Measurements from ENCODE around the gene DPEP2. TPM values are rescaled to one million over a fixed set of nuclear protein-coding genes. Genes with fewer than 3 reads are reported as not detected.

The DPEP2 gene
- total RNA-seq, 4 donors from 2014 or later: 0.26 to 0.38 TPM; not detected in 2

GRCh38 chr16:68028996-68029395, 29.7 kb upstream of the DPEP2 start:
- in situ Hi-C loops (cut with MboI; ENCODE audit: low sequenced_read_pairs in 4 of 4): loop anchor here in 2 of 4 donors (25.0 kb wide), 2 partner anchors 217 to 342 kb away; partner anchors contain the start of genes RANBP10 (in 1 of the 2) and TSNAXIP1 (in 1 of the 2)
- intact Hi-C loops (cut with DNase I; ENCODE audit: low total_unique reads): no loop called here

GRCh38 chr16:68022728-68023537, 23.6 kb upstream of the DPEP2 start, which contains the start of the genes DDX28 and DUS2:
TSS of gene DDX28 (minus strand) at chr16:68023232. CDS start at chr16:68023202, 30 bp downstream.
TSS of gene DUS2 (plus strand) at chr16:68023284. CDS start at chr16:68038024, 14,740 bp downstream.
- TF ChIP-seq POLR2A (IDR thresholded peaks at IDR 0.05): peak; percentile 49 to 68
- TF ChIP-seq CTCF (IDR thresholded peaks at IDR 0.05 in 4 of 5, conservative IDR thresholded peaks at IDR 0.05 in 1 of 5): peak in 1 of 5 experiments; percentile 46
- in situ Hi-C loops (cut with MboI; ENCODE audit: low sequenced_read_pairs in 4 of 4): no loop called here
- intact Hi-C loops (cut with DNase I; ENCODE audit: low total_unique reads): no loop called here

More at GRCh38 chr16:68028996-68029395, 29.7 kb upstream of the DPEP2 start:
- H3K36me3 ChIP-seq: peaks cover 0 to 6% of the 10 kb centered on the region in 2 donors
- H3K9me3 ChIP-seq: no peaks in the 10 kb centered on the region
- no peak for ATAC-seq
- H3K4me1 ChIP-seq: peaks cover 4 to 10% of the 10 kb centered on the region in 2 donors
- TF ChIP-seq CTCF (IDR thresholded peaks at IDR 0.05 in 4 of 5, conservative IDR thresholded peaks at IDR 0.05 in 1 of 5) (no peak), POLR2A (IDR thresholded peaks at IDR 0.05) (no peak)
- no peak overlapping the region for H3K4me3 ChIP-seq
- no peak overlapping the region for H3K27ac ChIP-seq
- DNase-seq: no peak
- no peaks in the 10 kb centered on the region for H3K27me3 ChIP-seq

GRCh38 chr16:68022278-68022727, 23.0 kb upstream of the DPEP2 start:
- Histone ChIP-seq H3K9me3 (no peaks in the 10 kb centered on the region), H3K36me3 (peaks cover 0 to 11% of the 10 kb centered on the region in 2 donors), H3K27me3 (no peaks in the 10 kb centered on the region), H3K27ac (peak overlapping the region; percentile 88 to 98 (median 90)), H3K4me3 (peak overlapping the region; percentile 79 to 99 (median 84)), H3K4me1 (peaks cover 29% of the 10 kb centered on the region in 2 donors)
- in situ Hi-C loops (cut with MboI; ENCODE audit: low sequenced_read_pairs in 4 of 4): no loop called here
- DNase-seq: peak in 1 of 2 donors; percentile 24
- peak; percentile 11 to 17 for ATAC-seq
- TF ChIP-seq POLR2A (IDR thresholded peaks at IDR 0.05) (no peak), CTCF (IDR thresholded peaks at IDR 0.05 in 4 of 5, conservative IDR thresholded peaks at IDR 0.05 in 1 of 5) (no peak)
- intact Hi-C loops (cut with DNase I; ENCODE audit: low total_unique reads): no loop called here

More at GRCh38 chr16:68022728-68023537, 23.6 kb upstream of the DPEP2 start, which contains the start of the genes DDX28 and DUS2:
- H3K27me3 ChIP-seq: no peaks in the 10 kb centered on the region
- no peaks in the 10 kb centered on the region for H3K9me3 ChIP-seq
- peak; percentile 89 to 92 for ATAC-seq
- peak; percentile 79 to 88 for DNase-seq
- peaks cover 0 to 11% of the 10 kb centered on the region in 2 donors for H3K36me3 ChIP-seq
- peak within 1 kb of the TSS; percentile 88 to 98 (median 90) for H3K27ac ChIP-seq
- peak within 1 kb of the TSS; percentile 79 to 99 (median 84) for H3K4me3 ChIP-seq
- peaks cover 29% of the 10 kb centered on the region in 2 donors for H3K4me1 ChIP-seq

GRCh38 chr16:68021490-68021889, 22.2 kb upstream of the DPEP2 start:
- Histone ChIP-seq H3K27ac (peak overlapping the region in 3 of 4 donors; percentile 88 to 90 (median 89)), H3K4me1 (peaks cover 29% of the 10 kb centered on the region in 2 donors), H3K9me3 (no peaks in the 10 kb centered on the region), H3K36me3 (peaks cover 0 to 11% of the 10 kb centered on the region in 2 donors), H3K4me3 (peak overlapping the region; percentile 79 to 99 (median 84)), H3K27me3 (no peaks in the 10 kb centered on the region)
- ATAC-seq (no peak), DNase-seq (no peak)
- TF ChIP-seq POLR2A (IDR thresholded peaks at IDR 0.05) (no peak), CTCF (IDR thresholded peaks at IDR 0.05 in 4 of 5, conservative IDR thresholded peaks at IDR 0.05 in 1 of 5) (no peak)
- intact Hi-C loops (cut with DNase I; ENCODE audit: low total_unique reads): no loop called here
- in situ Hi-C loops (cut with MboI; ENCODE audit: low sequenced_read_pairs in 4 of 4): no loop called here
